IMR-90 (cell line): ENCODE results near the gene CACNA2D3.

Experiments
- CTCF ChIP-seq: conservative IDR thresholded peaks from 2 replicates; pipeline ENCODE4 v1.5.1; 2012; ENCODE audit warnings: mild to moderate bottlenecking, low read depth, low read length, improper control_type of control experiment
- FOS ChIP-seq: fragments of 150-350 bp; IDR thresholded peaks from 2 replicates; pipeline ENCODE4 v1.6.1; 2016; ENCODE audit warnings: low read depth, low read length
- MXI1 ChIP-seq: IDR thresholded peaks from 2 replicates; pipeline ENCODE4 v1.6.1; 2012; ENCODE audit warnings: low read depth, mild to moderate bottlenecking, low read length, moderate library complexity, borderline replicate concordance
- NFE2L2 ChIP-seq: fragments of 150-350 bp; IDR thresholded peaks from 2 replicates; pipeline ENCODE4 v1.6.1; 2016; ENCODE audit warnings: low read depth, mild to moderate bottlenecking, low read length
- POLR2A ChIP-seq: IDR thresholded peaks from 2 replicates; pipeline ENCODE4 v1.6.1; 2012; ENCODE audit warnings: mild to moderate bottlenecking, low read depth, low read length
- RAD21 ChIP-seq: IDR thresholded peaks from 2 replicates; pipeline ENCODE4 v1.6.1; 2012; ENCODE audit warnings: low read length, improper control_type of control experiment
- RCOR1 ChIP-seq: IDR thresholded peaks from 2 replicates; pipeline ENCODE4 v1.6.1; 2012; ENCODE audit warnings: mild to moderate bottlenecking, low read length, improper control_type of control experiment; ENCODE audit not compliant: insufficient replicate concordance
- RFX5 ChIP-seq: IDR thresholded peaks from 2 replicates; pipeline ENCODE4 v1.8.0; 2012; ENCODE audit warnings: low read depth, mild to moderate bottlenecking, low read length, moderate library complexity
- SMC3 ChIP-seq: fragments of 150-350 bp; IDR thresholded peaks from 2 replicates; pipeline ENCODE4 v1.6.1; 2016; ENCODE audit warnings: low read depth, mild to moderate bottlenecking, antibody characterized with exemption, low read length, moderate library complexity
- USF2 ChIP-seq: fragments of 150-350 bp; IDR thresholded peaks from 2 replicates; pipeline ENCODE4 v1.6.1; 2017; ENCODE audit warnings: mild to moderate bottlenecking, antibody characterized with exemption, low read length, low read depth

GRCh38 chr3:54969652-54970051 is 847.3 kb downstream of the CACNA2D3 start:
- TF ChIP-seq CTCF (no peak), NFE2L2 (no peak), MXI1 (no peak), USF2 (no peak), SMC3 (no peak), POLR2A (no peak), RAD21 (no peak), RFX5 (no peak), RCOR1 (no peak), FOS (no peak)
